Measurements from ENCODE around the gene HINT2.

DNA sequence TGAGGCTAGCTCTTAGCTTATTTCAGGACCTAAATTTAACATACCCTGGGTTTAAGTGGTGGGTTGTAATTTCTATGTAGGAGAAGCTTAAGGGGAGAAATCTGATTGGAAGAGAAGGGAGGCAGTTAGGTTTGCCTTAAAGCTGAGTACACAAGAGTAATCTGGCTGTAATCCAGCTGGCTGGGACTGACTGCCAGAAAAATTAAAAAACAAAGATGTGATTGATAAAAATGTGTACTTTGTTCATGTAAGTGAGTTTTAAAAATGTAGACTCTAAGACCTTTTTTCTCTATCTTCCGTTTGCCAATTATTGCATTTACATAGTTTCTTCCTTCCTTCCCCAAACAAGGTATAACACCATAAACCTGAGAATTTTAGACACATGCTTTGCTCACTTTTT is 43.3 kb downstream of the HINT2 start:
- TF ChIP-seq, protein P1, sequence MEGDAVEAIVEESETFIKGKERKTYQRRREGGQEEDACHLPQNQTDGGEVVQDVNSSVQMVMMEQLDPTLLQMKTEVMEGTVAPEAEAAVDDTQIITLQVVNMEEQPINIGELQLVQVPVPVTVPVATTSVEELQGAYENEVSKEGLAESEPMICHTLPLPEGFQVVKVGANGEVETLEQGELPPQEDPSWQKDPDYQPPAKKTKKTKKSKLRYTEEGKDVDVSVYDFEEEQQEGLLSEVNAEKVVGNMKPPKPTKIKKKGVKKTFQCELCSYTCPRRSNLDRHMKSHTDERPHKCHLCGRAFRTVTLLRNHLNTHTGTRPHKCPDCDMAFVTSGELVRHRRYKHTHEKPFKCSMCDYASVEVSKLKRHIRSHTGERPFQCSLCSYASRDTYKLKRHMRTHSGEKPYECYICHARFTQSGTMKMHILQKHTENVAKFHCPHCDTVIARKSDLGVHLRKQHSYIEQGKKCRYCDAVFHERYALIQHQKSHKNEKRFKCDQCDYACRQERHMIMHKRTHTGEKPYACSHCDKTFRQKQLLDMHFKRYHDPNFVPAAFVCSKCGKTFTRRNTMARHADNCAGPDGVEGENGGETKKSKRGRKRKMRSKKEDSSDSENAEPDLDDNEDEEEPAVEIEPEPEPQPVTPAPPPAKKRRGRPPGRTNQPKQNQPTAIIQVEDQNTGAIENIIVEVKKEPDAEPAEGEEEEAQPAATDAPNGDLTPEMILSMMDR (IDR thresholded peaks at IDR 0.05; ENCODE audit: low read depth, low read length): no peak
- no peak for TF ChIP-seq EZH2phosphoT487 (IDR thresholded peaks at IDR 0.05; ENCODE audit: low read depth)

All from OCI-LY3 (cell line).